HepG2 (cell line): ENCODE results near the gene EPN3. TPM values are rescaled to one million over a fixed set of nuclear protein-coding genes. Genes with fewer than 3 reads are reported as not detected.
A peak's percentile ranks its signal among the peaks of the same experiment; 100 is the strongest.

ENCODE experiments used
- BCL6 ChIP-seq: IDR thresholded peaks from 2 replicates; pipeline ENCODE4 v1.6.1; 2016; ENCODE audit warnings: missing genetic modification reagents, missing compliant biosample characterization
- CHCHD3 ChIP-seq: sonication (generic); formaldehyde crosslinking; IDR thresholded peaks from 2 replicates; pipeline ENCODE4 v1.8.0; 2022; ENCODE audit warnings: mild to moderate bottlenecking, missing genetic modification reagents, moderate library complexity
- ETS1 ChIP-seq: sonication (generic); formaldehyde crosslinking; IDR thresholded peaks from 2 replicates; pipeline ENCODE4 v1.4.0; 2020; ENCODE audit warnings: missing genetic modification reagents
- GATAD1 ChIP-seq: IDR thresholded peaks from 2 replicates; pipeline ENCODE4 v1.6.1; 2016; ENCODE audit warnings: missing genetic modification reagents, missing compliant biosample characterization
- JDP2 ChIP-seq: sonication (generic); formaldehyde crosslinking; IDR thresholded peaks from 2 replicates; pipeline ENCODE4 v1.8.1; 2022; ENCODE audit warnings: missing genetic modification reagents, borderline replicate concordance
- NFAT5 ChIP-seq: sonication (generic); formaldehyde crosslinking; IDR thresholded peaks from 2 replicates; pipeline ENCODE4 v1.4.0; 2020; ENCODE audit warnings: missing genetic modification reagents
- POLR2A ChIP-seq, 2 experiments: IDR thresholded peaks; 2 replicates each; pipeline ENCODE4 v1.6.1; 2011; ENCODE audit warnings: low read depth in 2 of 2, low read length in 2 of 2, mild to moderate bottlenecking in 1 of 2, moderate library complexity in 1 of 2; ENCODE audit not compliant: insufficient read depth in 1 of 2
- PRPF4 ChIP-seq: fragments of 200-400 bp; formaldehyde crosslinking; IDR thresholded peaks from 2 replicates; pipeline ENCODE4 v1.6.1; 2016; ENCODE audit warnings: low read length, low read depth; ENCODE audit not compliant: poor library complexity, severe bottlenecking
- RNF2 ChIP-seq: fragments of 450-650 bp; conservative IDR thresholded peaks from 2 replicates; pipeline ENCODE4 v1.6.1; 2016; ENCODE audit warnings: low read depth
- SIX1 ChIP-seq: sonication (generic); formaldehyde crosslinking; IDR thresholded peaks from 2 replicates; pipeline ENCODE4 v1.4.0; 2020; ENCODE audit warnings: missing genetic modification reagents, borderline replicate concordance
- SMAD3 ChIP-seq: sonication (generic); formaldehyde crosslinking; IDR thresholded peaks from 2 replicates; pipeline ENCODE4 v1.4.0; 2020; ENCODE audit warnings: missing genetic modification reagents
- YY1 ChIP-seq: IDR thresholded peaks from 2 replicates; pipeline ENCODE4 v1.6.1; 2011; ENCODE audit warnings: low read length, low read depth, moderate library complexity, mild to moderate bottlenecking; ENCODE audit not compliant: insufficient read depth, insufficient replicate concordance
- ZBTB10 ChIP-seq: sonication (generic); formaldehyde crosslinking; IDR thresholded peaks from 2 replicates; pipeline ENCODE4 v1.4.0; 2020; ENCODE audit warnings: missing genetic modification reagents, borderline replicate concordance
- ZBTB21 ChIP-seq: sonication (generic); formaldehyde crosslinking; IDR thresholded peaks from 2 replicates; pipeline ENCODE4 v1.4.0; 2020; ENCODE audit warnings: missing genetic modification reagents
- ZFYVE20 ChIP-seq: sonication (generic); formaldehyde crosslinking; IDR thresholded peaks from 2 replicates; pipeline ENCODE4 v1.8.0; 2023; ENCODE audit warnings: low read depth, mild to moderate bottlenecking, moderate library complexity, missing genetic modification reagents, borderline replicate concordance
- ZNF180 ChIP-seq: sonication (generic); formaldehyde crosslinking; IDR thresholded peaks from 2 replicates; pipeline ENCODE4 v1.4.0; 2020; ENCODE audit warnings: low read depth, missing genetic modification reagents, borderline replicate concordance
- ZNF275 ChIP-seq: sonication (generic); formaldehyde crosslinking; IDR thresholded peaks from 2 replicates; pipeline ENCODE4 v1.8.0; 2022; ENCODE audit warnings: missing genetic modification reagents, mild to moderate bottlenecking, inconsistent platforms, borderline replicate concordance
- ZNF563 ChIP-seq: sonication (generic); formaldehyde crosslinking; IDR thresholded peaks from 2 replicates; pipeline ENCODE4 v1.8.0; 2022; ENCODE audit warnings: mild to moderate bottlenecking, moderate library complexity, missing genetic modification reagents
- ZNF788 ChIP-seq: sonication (generic); formaldehyde crosslinking; IDR thresholded peaks from 2 replicates; pipeline ENCODE4 v1.5.0; 2020; ENCODE audit warnings: mild to moderate bottlenecking, missing genetic modification reagents, borderline replicate concordance
- polyA plus RNA-seq, 8 experiments: library from polyadenylated mRNA; depleted of rRNA in 3 of 8; stranded (reverse) in 7 of 8; unstranded in 1 of 8; fragments of >200 nt; fragmentation: Illumina TruSeq in 4 of 8; extraction: Trizol in 4 of 8; gene quantifications; 2 replicates each; pipeline versions ENCODE4 v1.2.1 to v1.2.3, GENCODE V29; 2011 to 2016; ENCODE audit warnings: low read depth in 4 of 8, missing spikeins in 1 of 8, mixed read lengths in 1 of 8; ENCODE audit not compliant: insufficient read depth in 1 of 8
- total RNA-seq, 5 experiments: library from RNA; depleted of rRNA; stranded (reverse); fragments of >200 nt; fragmentation: Illumina TruSeq; extraction: Trizol; gene quantifications; 2 replicates each; pipeline ENCODE4 v1.2.3, GENCODE V29; 2016; ENCODE audit warnings: low read depth in 1 of 5

The EPN3 gene
- total and polyA plus RNA-seq, 2 of the 13 experiments (the other 11 are each of a cell fraction or from before 2014, with no cell fraction given): 0.11 to 0.95 TPM

GRCh38 chr17:50547035-50547735 lies 14.7 kb downstream of the EPN3 start, which contains the start of gene SPATA20 (continued):
- TF ChIP-seq ZNF563 (CRISPR knock-in tag) (peak; percentile 89), PRPF4 (peak; percentile 23), ETS1 (no peak), POLR2A (IDR thresholded peaks at IDR 0.05; ENCODE audit: insufficient read depth in 1 of 2, low read depth in 2 of 2, low read length in 2 of 2) (peak; percentile 81 to 89), RNF2 (peak; percentile 52; the same call in 1 of the 2 replicates), NFAT5 (peak; percentile 73; the same call in 1 of the 2 replicates), ZBTB21 (CRISPR knock-in tag) (0 out of 2 replicates have a peak, but pooled peaks have one; percentile 20), JDP2 (CRISPR knock-in tag) (no peak), ZBTB10 (CRISPR knock-in tag) (peak; percentile 81), ZNF180 (0 out of 2 replicates have a peak, but pooled peaks have one; percentile 87), CHCHD3 (CRISPR knock-in tag) (peak; percentile 74; the same call in 1 of the 2 replicates), BCL6 (CRISPR knock-in tag) (peak; percentile 48; the same call in 1 of the 2 replicates), ZFYVE20 (CRISPR knock-in tag) (0 out of 2 replicates have a peak, but pooled peaks have one; percentile 75), ZNF275 (CRISPR knock-in tag) (no peak), ZNF788 (CRISPR knock-in tag) (peak; percentile 89), SIX1 (CRISPR knock-in tag) (no peak), SMAD3 (CRISPR knock-in tag) (peak; percentile 83; the same call in 1 of the 2 replicates), GATAD1 (CRISPR knock-in tag) (peak; percentile 63), YY1 (peak; percentile 91)
